Loucy (cell line): Measurements from ENCODE around the gene RPL10.

ENCODE experiments used
- CTCF ChIP-seq: fragments of 200-600 bp; sonication (generic); conservative IDR thresholded peaks from 2 replicates; pipeline ENCODE4 v1.5.1; 2014; ENCODE audit warnings: mild to moderate bottlenecking, antibody characterized with exemption, low read length
- EZH2phosphoT487 ChIP-seq: fragments of 200-600 bp; IDR thresholded peaks from 2 replicates; pipeline ENCODE4 v1.6.1; 2018; ENCODE audit warnings: antibody characterized with exemption, mild to moderate bottlenecking, moderate library complexity, borderline replicate concordance

GRCh38 chrX:154437971-154438893 is 40.1 kb downstream of the RPL10 start:
- TF ChIP-seq CTCF (no peak), EZH2phosphoT487 (no peak)
